ENCODE data around the gene REP15. TPM values are rescaled to one million over a fixed set of nuclear protein-coding genes. Genes with fewer than 3 reads are reported as not detected.

The REP15 gene
- total RNA-seq, 6 experiments from 2014 or later, result 2.1 to 2.9 (median 2.4) TPM

GRCh38 chr12:27696864-27697564, 767 bp downstream of the REP15 start:
- Mint-ChIP-seq H3K27me3 (ENCODE audit: insufficient read depth) (peaks cover 1% of the 10 kb centered on the region; the same call in 1 of the 2 replicates), H3K36me3 (ENCODE audit: low read depth) (peaks cover 15% of the 10 kb centered on the region; the same call in 1 of the 2 replicates), H3K4me3 (no peak overlapping the region), H3K27ac (no peak overlapping the region), H3K4me1 (ENCODE audit: low read depth) (no peaks in the 10 kb centered on the region; the same call in 1 of the 2 replicates), H3K9me3 (no peaks in the 10 kb centered on the region)
- no peak for DNase-seq
- TF ChIP-seq CTCF (IDR thresholded peaks at IDR 0.05), result no peak

GRCh38 chr12:27703720-27704452, 7.6 kb downstream of the REP15 start:
- Mint-ChIP-seq H3K4me1 (ENCODE audit: low read depth) (peaks cover 13% of the 10 kb centered on the region), H3K9me3 (no peaks in the 10 kb centered on the region), H3K27me3 (ENCODE audit: insufficient read depth) (no peaks in the 10 kb centered on the region), H3K36me3 (ENCODE audit: low read depth) (no peaks in the 10 kb centered on the region; the same call in 1 of the 2 replicates), H3K27ac (peak overlapping the region; percentile 30; the same call in 1 of the 2 replicates), H3K4me3 (no peak overlapping the region)
- DNase-seq, result peak; percentile 70
- peak; percentile 98 for TF ChIP-seq CTCF (IDR thresholded peaks at IDR 0.05)

- DNase-seq, result no peak
- no peak overlapping the region for H3K27ac Mint-ChIP-seq
- H3K9me3 Mint-ChIP-seq, result no peaks in the 10 kb centered on the region
- no peak for TF ChIP-seq CTCF (IDR thresholded peaks at IDR 0.05)
- H3K4me3 Mint-ChIP-seq, result no peak overlapping the region
- no peaks in the 10 kb centered on the region; the same call in 1 of the 2 replicates for H3K27me3 Mint-ChIP-seq (ENCODE audit: insufficient read depth)
- no peaks in the 10 kb centered on the region for H3K36me3 Mint-ChIP-seq (ENCODE audit: low read depth)
- peaks cover 16% of the 10 kb centered on the region for H3K4me1 Mint-ChIP-seq (ENCODE audit: low read depth)
Observed at GRCh38 chr12:27705263-27705662, 9.0 kb downstream of the REP15 start.

- H3K4me3 Mint-ChIP-seq, result no peak overlapping the region
- H3K27me3 Mint-ChIP-seq (ENCODE audit: insufficient read depth), result peaks cover 1% of the 10 kb centered on the region
- peaks cover 29% of the 10 kb centered on the region for H3K4me1 Mint-ChIP-seq (ENCODE audit: low read depth)
- no peak for DNase-seq
- TF ChIP-seq CTCF (IDR thresholded peaks at IDR 0.05), result no peak
- H3K9me3 Mint-ChIP-seq, result no peaks in the 10 kb centered on the region
- H3K36me3 Mint-ChIP-seq (ENCODE audit: low read depth), result peaks cover 6% of the 10 kb centered on the region
- H3K27ac Mint-ChIP-seq, result no peak overlapping the region
Observed at GRCh38 chr12:27707216-27707615, 11.0 kb downstream of the REP15 start.

- H3K27ac Mint-ChIP-seq, result no peak overlapping the region
- H3K9me3 Mint-ChIP-seq, result no peaks in the 10 kb centered on the region
- no peak overlapping the region for H3K4me3 Mint-ChIP-seq
- TF ChIP-seq CTCF (IDR thresholded peaks at IDR 0.05), result no peak
- H3K4me1 Mint-ChIP-seq (ENCODE audit: low read depth), result peaks cover 32% of the 10 kb centered on the region
- H3K27me3 Mint-ChIP-seq (ENCODE audit: insufficient read depth), result peaks cover 2% of the 10 kb centered on the region
- DNase-seq, result no peak
- peaks cover 25% of the 10 kb centered on the region for H3K36me3 Mint-ChIP-seq (ENCODE audit: low read depth)
Observed at GRCh38 chr12:27709212-27709931, 13.1 kb downstream of the REP15 start.

Measured in HFFc6 (cell line).